Endothelial cell of umbilical vein (primary cell): ENCODE data around the gene DCPS. TPM values are rescaled to one million over a fixed set of nuclear protein-coding genes. Genes with fewer than 3 reads are reported as not detected.

Experiments used
- BruUV-seq: library from RNA; stranded (reverse); fragments of 400-500 nt; replicated peaks from 2 replicates; lab custom pipeline; 2021; lab: Mats Ljungman, UMichigan
- CTCF ChIA-PET: fragments of 300-600, 350-600 bp; sonication (Branson Sonifier 250); formaldehyde crosslinking; loops from one replicate; lab custom pipeline; 2021; ENCODE audit warnings: antibody characterized with exemption, inconsistent platforms; lab: Charles Lee
- POLR2A ChIA-PET: fragments of 300-600, 350-600 bp; sonication (Branson Sonifier 250); formaldehyde crosslinking; loops from one replicate; lab custom pipeline; 2021; ENCODE audit warnings: antibody characterized with exemption, inconsistent platforms; lab: Charles Lee
- DNase-seq: peaks from one replicate; pipeline ENCODE4 v3.0.0-alpha.2; 2011; ENCODE audit warnings: low read depth, low spot score
- FAIRE-seq: peaks from 2 replicates; lab custom pipeline; 2011; peaks lifted over from hg19 to GRCh38; lab: Jason Lieb, UNC
- H2AFZ ChIP-seq: 2 replicates; pipeline ENCODE4 v1.6.0; 2012; ENCODE audit warnings: low read depth, low read length, control low read depth, inconsistent platforms
- H3K27ac ChIP-seq: 2 replicates; pipeline ENCODE4 v1.5.1; 2011; ENCODE audit warnings: low read depth, mild to moderate bottlenecking, control low read depth, low read length, moderate library complexity; ENCODE audit not compliant: insufficient read depth
- H3K27me3 ChIP-seq, 2 experiments: 2 replicates each; pipeline versions ENCODE4 v1.6.0 to v1.6.1; 2011; ENCODE audit warnings: low read length in 2 of 2, mixed read lengths in 1 of 2; ENCODE audit not compliant: control insufficient read depth in 2 of 2, insufficient read depth in 2 of 2
- H3K36me3 ChIP-seq, 2 experiments: 2 replicates in 1 of 2; 3 replicates in 1 of 2; pipeline ENCODE4 v1.5.1; 2011; ENCODE audit warnings: low read length in 2 of 2, mild to moderate bottlenecking in 1 of 2, moderate library complexity in 1 of 2; ENCODE audit not compliant: control insufficient read depth in 2 of 2, insufficient read depth in 2 of 2; ENCODE audit errors: extremely low read depth in 1 of 2
- H3K4me1 ChIP-seq: 3 replicates; pipeline ENCODE4 v1.5.1; 2011; ENCODE audit warnings: mild to moderate bottlenecking, low read length; ENCODE audit not compliant: control insufficient read depth, insufficient read depth; ENCODE audit errors: extremely low read depth
- H3K4me2 ChIP-seq: 2 replicates; pipeline ENCODE4 v1.6.1; 2011; ENCODE audit warnings: low read length, control low read depth, mixed read lengths; ENCODE audit not compliant: insufficient read depth
- H3K4me3 ChIP-seq, 3 experiments: fragments of 200-600 bp in 1 of 3; sonication (generic), shearing (Covaris generic) in 1 of 3; replicated peaks in 1 of 3; 2 replicates each; pipeline ENCODE4 v1.5.1; 2011 to 2016; ENCODE audit warnings: control low read depth in 3 of 3, low read length in 3 of 3, mild to moderate bottlenecking in 2 of 3, inconsistent platforms in 1 of 3, low read depth in 1 of 3, moderate library complexity in 1 of 3; ENCODE audit not compliant: insufficient read depth in 1 of 3
- H3K79me2 ChIP-seq: 2 replicates; pipeline ENCODE4 v1.6.0; 2012; ENCODE audit warnings: low read length, inconsistent platforms; ENCODE audit not compliant: control insufficient read depth, insufficient read depth
- H3K9ac ChIP-seq: replicated peaks from 2 replicates; pipeline ENCODE3; 2011; ENCODE audit warnings: low read length, control low read depth; ENCODE audit not compliant: insufficient read depth; ENCODE audit errors: extremely low read depth
- H3K9me1 ChIP-seq: replicated peaks from 3 replicates; pipeline ENCODE4 v1.6.0; 2011; ENCODE audit warnings: mild to moderate bottlenecking, low read length; ENCODE audit not compliant: control insufficient read depth, insufficient read depth; ENCODE audit errors: extremely low read depth
- H3K9me3 ChIP-seq: replicated peaks from 2 replicates; pipeline ENCODE4 v1.5.1; 2012; ENCODE audit warnings: low read length, inconsistent platforms; ENCODE audit not compliant: control insufficient read depth, insufficient read depth
- H4K20me1 ChIP-seq: replicated peaks from 2 replicates; pipeline ENCODE3; 2011; ENCODE audit warnings: mild to moderate bottlenecking, low read length; ENCODE audit not compliant: control insufficient read depth, insufficient read depth; ENCODE audit errors: extremely low read depth
- EZH2 ChIP-seq: IDR thresholded peaks from 2 replicates; pipeline ENCODE4 v1.6.1; 2012; ENCODE audit warnings: borderline replicate concordance, low read depth, mild to moderate bottlenecking, moderate library complexity, low read length, inconsistent platforms; ENCODE audit not compliant: severe bottlenecking
- FOS ChIP-seq: IDR thresholded peaks from 2 replicates; pipeline ENCODE4 v1.6.1; 2011; ENCODE audit warnings: mild to moderate bottlenecking, low read length, moderate library complexity, borderline replicate concordance; ENCODE audit not compliant: insufficient read depth
- GATA2 ChIP-seq: IDR thresholded peaks from 2 replicates; pipeline ENCODE4 v1.7.0; 2011; ENCODE audit warnings: low read depth, mild to moderate bottlenecking, moderate library complexity, mixed read lengths, low read length; ENCODE audit not compliant: insufficient read length, insufficient read depth
- JUN ChIP-seq: IDR thresholded peaks from 2 replicates; pipeline ENCODE4 v1.6.1; 2011; ENCODE audit warnings: borderline replicate concordance, low read depth; ENCODE audit not compliant: insufficient read length, insufficient read depth
- MAX ChIP-seq: IDR thresholded peaks from 2 replicates; pipeline ENCODE4 v1.6.1; 2011; ENCODE audit not compliant: insufficient read depth, insufficient read length
- MYC ChIP-seq: IDR thresholded peaks from one replicate; pipeline ENCODE4 v1.6.1; 2011; ENCODE audit warnings: mild to moderate bottlenecking, low read depth, low read length
- POLR2AphosphoS5 ChIP-seq: IDR thresholded peaks from 2 replicates; pipeline ENCODE4 v1.6.1; 2012; ENCODE audit warnings: low read depth, mild to moderate bottlenecking, control low read depth, low read length, moderate library complexity; ENCODE audit not compliant: insufficient read depth
- dilution Hi-C: fragments of 300-500 bp; cut with MboI; formaldehyde crosslinking; loops from one replicate; pipeline ENCODE4 v1.15.0; 2019; ENCODE audit warnings: low sequenced_read_pairs; ENCODE audit not compliant: extremely low pct_ligation_motif_present
- intact Hi-C: fragments of 100-400 bp; cut with micrococcal nuclease; formaldehyde crosslinking; loops from one replicate; pipeline ENCODE4 v1.10.0; 2022
- polyA plus RNA-seq, 4 experiments: library from polyadenylated mRNA; depleted of rRNA in 3 of 4; stranded (reverse) in 3 of 4; unstranded in 1 of 4; fragments of >200 nt; gene quantifications; 2 replicates each; pipeline versions ENCODE4 v1.2.1 to v1.2.3, GENCODE V29; 2011 to 2012; ENCODE audit warnings: missing spikeins in 1 of 4
- total RNA-seq: library from RNA; stranded (reverse); gene quantifications from 2 replicates; pipeline ENCODE4 v1.2.3, GENCODE V29; 2021
- TF ChIP-seq, protein P1 (sequence below), 2 donors: IDR thresholded peaks; 1 replicate in 1 of 2; 2 replicates in 1 of 2; pipeline ENCODE4 v1.5.1; 2011; ENCODE audit warnings: low read length in 2 of 2, mild to moderate bottlenecking in 2 of 2, moderate library complexity in 2 of 2, control low read depth in 1 of 2, inconsistent platforms in 1 of 2, low read depth in 1 of 2; ENCODE audit not compliant: insufficient read depth in 1 of 2; ENCODE audit errors: extremely low read depth in 1 of 2

DCPS gene
- total and polyA plus RNA-seq, 2 donors (not counting 3 experiments of a cell fraction or from before 2014, with no cell fraction given), result 19.6 to 36.0 TPM

- dilution Hi-C loops, result no loop called here
- CTCF ChIA-PET, result interaction anchor here (0.8 to 3.1 kb wide), 3 partner anchors 9 to 51 kb away, joined by 4 to 14 read pairs (median 4); no protein-coding TSS in a partner anchor
- no peaks in the 10 kb centered on the region for H3K79me2 ChIP-seq
Observed at GRCh38 chr11:126361400-126361799, 57.5 kb downstream of the DCPS start.

More at GRCh38 chr11:126361400-126361799, 57.5 kb downstream of the DCPS start:
- FAIRE-seq (no peak), DNase-seq (no peak)
- intact Hi-C loops, result no loop called here
- Histone ChIP-seq H3K9ac (no peak overlapping the region), H3K9me1 (no peaks in the 10 kb centered on the region), H3K4me3 (no peak overlapping the region), H2AFZ (no peak overlapping the region), H3K9me3 (no peaks in the 10 kb centered on the region), H3K27ac (no peak overlapping the region), H3K27me3 (no peaks in the 10 kb centered on the region), H4K20me1 (no peaks in the 10 kb centered on the region), H3K4me2 (no peak overlapping the region), H3K36me3 (no peaks in the 10 kb centered on the region), H3K4me1 (peaks cover 5% of the 10 kb centered on the region)
- BruUV-seq, result no TSS peak
- TF ChIP-seq JUN, result no peak
- no peak for TF ChIP-seq POLR2AphosphoS5
- no peak for TF ChIP-seq FOS
- no peak for TF ChIP-seq MYC
- TF ChIP-seq MAX, result no peak
- TF ChIP-seq, protein P1, sequence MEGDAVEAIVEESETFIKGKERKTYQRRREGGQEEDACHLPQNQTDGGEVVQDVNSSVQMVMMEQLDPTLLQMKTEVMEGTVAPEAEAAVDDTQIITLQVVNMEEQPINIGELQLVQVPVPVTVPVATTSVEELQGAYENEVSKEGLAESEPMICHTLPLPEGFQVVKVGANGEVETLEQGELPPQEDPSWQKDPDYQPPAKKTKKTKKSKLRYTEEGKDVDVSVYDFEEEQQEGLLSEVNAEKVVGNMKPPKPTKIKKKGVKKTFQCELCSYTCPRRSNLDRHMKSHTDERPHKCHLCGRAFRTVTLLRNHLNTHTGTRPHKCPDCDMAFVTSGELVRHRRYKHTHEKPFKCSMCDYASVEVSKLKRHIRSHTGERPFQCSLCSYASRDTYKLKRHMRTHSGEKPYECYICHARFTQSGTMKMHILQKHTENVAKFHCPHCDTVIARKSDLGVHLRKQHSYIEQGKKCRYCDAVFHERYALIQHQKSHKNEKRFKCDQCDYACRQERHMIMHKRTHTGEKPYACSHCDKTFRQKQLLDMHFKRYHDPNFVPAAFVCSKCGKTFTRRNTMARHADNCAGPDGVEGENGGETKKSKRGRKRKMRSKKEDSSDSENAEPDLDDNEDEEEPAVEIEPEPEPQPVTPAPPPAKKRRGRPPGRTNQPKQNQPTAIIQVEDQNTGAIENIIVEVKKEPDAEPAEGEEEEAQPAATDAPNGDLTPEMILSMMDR (IDR thresholded peaks at IDR 0.05; ENCODE audit: extremely low read depth in 1 of 2, insufficient read depth in 1 of 2, low read depth in 1 of 2, low read length in 2 of 2), result no peak
- TF ChIP-seq EZH2, result no peak
- TF ChIP-seq GATA2, result no peak
- POLR2A ChIA-PET, result interaction anchor here (0.8 kb wide), 1 partner anchor 119 kb away, joined by 4 read pairs; no protein-coding TSS in a partner anchor
